NCI-H226 (cell line): ENCODE data around the gene RNU2-1.
"Not testable (repeated sequence)": the region's sequence is repeated elsewhere in the genome, so short reads cannot be mapped to it uniquely, and the experiment has no call there.

Source experiments
- DNase-seq: peaks from one replicate; pipeline ENCODE4 v3.0.0-alpha.2; 2015

The RNU2-1 gene

DNA sequence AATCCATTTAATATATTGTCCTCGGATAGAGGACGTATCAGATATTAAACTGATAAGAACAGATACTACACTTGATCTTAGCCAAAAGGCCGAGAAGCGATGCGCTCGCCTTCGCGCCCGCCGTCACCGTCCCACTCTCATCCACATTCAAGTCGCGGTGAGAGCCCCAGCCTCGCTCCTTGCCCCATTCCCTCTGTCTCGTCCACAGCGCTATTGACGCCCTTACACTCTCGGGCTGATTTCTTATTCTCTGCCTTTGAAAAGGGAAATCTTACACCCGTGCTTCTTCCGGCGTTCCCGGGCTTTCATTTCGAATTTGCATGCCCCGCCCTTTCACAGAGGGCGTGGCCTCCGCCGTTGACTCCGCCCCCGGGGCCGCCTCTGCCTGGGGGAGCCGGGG, at the start of gene RNU2-1:
TSS of gene RNU2-1 (minus strand) at position 101 of the 400 bp plus-strand sequence.
- DNase-seq: not testable (repeated sequence)

DNA sequence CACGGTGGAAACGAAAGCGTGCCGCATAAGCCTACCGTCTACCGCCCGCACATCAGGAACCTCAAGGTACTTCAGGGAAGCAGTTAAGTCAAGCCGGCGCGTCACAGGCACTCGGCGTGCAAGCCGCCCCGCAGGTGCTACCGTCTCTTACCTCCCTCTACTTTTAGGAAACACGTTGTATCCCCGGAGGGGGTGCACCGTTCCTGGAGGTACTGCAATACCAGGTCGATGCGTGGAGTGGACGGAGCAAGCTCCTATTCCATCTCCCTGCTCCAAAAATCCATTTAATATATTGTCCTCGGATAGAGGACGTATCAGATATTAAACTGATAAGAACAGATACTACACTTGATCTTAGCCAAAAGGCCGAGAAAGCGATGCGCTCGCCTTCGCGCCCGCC, 39.1 kb upstream of the RNU2-1 start:
- not testable (repeated sequence) for DNase-seq

DNA sequence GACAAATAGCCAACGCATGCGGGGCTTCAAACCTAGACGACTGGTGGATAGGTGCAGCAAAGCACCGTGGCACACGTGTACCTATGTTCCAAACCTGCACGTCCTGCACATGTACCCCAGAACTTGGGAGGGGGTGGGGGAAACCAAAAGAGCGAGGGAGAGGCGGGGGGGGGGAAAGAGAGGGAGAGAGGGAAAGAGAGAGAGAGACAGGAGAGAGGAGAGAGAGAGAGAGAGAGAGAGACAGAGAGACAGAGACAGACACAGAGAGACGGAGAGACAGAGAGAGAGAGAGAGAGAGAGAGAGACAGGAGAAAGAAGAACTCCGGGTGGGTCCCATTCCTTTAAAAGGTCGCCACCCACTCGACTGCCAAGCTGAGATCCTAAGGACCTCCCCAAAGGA, 38.7 kb upstream of the RNU2-1 start:
- not testable (repeated sequence) for DNase-seq

DNA sequence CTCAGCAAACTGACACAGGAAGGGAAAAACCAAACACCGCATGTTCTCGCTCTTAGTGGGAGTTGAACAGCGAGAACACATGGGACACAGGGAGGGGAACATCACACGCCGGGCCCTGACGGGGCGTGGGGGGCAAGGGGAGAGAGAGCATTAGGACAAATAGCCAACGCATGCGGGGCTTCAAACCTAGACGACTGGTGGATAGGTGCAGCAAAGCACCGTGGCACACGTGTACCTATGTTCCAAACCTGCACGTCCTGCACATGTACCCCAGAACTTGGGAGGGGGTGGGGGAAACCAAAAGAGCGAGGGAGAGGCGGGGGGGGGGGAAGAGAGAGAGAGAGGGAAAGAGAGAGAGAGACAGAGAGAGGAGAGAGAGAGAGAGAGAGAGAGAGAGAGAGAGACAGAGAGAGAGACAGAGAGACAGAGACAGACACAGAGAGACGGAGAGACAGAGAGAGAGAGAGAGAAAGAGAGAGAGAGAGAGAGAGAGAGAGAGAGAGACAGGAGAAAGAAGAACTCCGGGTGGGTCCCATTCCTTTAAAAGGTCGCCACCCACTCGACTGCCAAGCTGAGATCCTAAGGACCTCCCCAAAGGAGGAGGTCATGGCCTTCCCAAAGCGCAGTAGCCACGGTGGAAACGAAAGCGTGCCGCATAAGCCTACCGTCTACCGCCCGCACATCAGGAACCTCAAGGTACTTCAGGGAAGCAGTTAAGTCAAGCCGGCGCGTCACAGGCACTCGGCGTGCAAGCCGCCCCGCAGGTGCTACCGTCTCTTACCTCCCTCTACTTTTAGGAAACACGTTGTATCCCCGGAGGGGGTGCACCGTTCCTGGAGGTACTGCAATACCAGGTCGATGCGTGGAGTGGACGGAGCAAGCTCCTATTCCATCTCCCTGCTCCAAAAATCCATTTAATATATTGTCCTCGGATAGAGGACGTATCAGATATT, 37.1 kb upstream of the RNU2-1 start:
- not testable (repeated sequence) for DNase-seq

DNA sequence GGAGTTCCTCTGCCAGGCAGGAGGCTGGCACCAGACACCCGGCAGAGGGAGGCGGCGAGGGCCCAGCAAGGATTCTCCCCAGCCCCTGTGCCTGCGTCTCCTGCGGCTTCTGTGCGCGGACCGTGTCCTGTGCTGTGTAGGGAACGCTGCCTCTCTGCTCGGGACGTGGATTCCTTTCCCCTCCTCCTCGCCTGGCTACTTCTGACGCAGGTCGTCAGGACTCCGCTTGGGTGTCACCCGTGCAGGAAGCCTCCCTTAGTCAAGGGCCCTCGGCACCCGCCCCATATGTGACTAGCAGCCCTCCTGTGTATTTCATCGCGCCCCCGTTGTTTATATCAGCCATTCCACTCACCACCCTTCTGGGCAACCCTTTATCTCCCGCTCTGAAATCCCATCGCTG, 12.7 kb upstream of the RNU2-1 start:
- not testable (repeated sequence) for DNase-seq

DNA sequence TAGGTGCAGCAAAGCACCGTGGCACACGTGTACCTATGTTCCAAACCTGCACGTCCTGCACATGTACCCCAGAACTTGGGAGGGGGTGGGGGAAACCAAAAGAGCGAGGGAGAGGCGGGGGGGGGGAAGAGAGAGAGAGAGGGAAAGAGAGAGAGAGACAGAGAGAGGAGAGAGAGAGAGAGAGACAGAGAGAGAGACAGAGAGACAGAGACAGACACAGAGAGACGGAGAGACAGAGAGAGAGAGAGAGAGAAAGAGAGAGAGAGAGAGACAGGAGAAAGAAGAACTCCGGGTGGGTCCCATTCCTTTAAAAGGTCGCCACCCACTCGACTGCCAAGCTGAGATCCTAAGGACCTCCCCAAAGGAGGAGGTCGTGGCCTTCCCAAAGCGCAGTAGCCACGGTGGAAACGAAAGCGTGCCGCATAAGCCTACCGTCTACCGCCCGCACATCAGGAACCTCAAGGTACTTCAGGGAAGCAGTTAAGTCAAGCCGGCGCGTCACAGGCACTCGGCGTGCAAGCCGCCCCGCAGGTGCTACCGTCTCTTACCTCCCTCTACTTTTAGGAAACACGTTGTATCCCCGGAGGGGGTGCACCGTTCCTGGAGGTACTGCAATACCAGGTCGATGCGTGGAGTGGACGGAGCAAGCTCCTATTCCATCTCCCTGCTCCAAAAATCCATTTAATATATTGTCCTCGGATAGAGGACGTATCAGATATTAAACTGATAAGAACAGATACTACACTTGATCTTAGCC, 7.0 kb upstream of the RNU2-1 start:
- DNase-seq: not testable (repeated sequence)

DNA sequence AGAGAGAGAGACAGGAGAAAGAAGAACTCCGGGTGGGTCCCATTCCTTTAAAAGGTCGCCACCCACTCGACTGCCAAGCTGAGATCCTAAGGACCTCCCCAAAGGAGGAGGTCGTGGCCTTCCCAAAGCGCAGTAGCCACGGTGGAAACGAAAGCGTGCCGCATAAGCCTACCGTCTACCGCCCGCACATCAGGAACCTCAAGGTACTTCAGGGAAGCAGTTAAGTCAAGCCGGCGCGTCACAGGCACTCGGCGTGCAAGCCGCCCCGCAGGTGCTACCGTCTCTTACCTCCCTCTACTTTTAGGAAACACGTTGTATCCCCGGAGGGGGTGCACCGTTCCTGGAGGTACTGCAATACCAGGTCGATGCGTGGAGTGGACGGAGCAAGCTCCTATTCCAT, 5.8 kb upstream of the RNU2-1 start:
- DNase-seq: not testable (repeated sequence)

DNA sequence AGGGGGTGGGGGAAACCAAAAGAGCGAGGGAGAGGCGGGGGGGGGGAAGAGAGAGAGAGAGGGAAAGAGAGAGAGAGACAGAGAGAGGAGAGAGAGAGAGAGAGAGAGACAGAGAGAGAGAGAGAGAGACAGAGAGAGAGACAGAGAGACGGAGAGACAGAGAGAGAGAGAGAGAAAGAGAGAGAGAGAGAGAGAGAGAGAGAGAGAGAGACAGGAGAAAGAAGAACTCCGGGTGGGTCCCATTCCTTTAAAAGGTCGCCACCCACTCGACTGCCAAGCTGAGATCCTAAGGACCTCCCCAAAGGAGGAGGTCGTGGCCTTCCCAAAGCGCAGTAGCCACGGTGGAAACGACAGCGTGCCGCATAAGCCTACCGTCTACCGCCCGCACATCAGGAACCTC, 514 bp downstream of the RNU2-1 start:
- DNase-seq: not testable (repeated sequence)

DNA sequence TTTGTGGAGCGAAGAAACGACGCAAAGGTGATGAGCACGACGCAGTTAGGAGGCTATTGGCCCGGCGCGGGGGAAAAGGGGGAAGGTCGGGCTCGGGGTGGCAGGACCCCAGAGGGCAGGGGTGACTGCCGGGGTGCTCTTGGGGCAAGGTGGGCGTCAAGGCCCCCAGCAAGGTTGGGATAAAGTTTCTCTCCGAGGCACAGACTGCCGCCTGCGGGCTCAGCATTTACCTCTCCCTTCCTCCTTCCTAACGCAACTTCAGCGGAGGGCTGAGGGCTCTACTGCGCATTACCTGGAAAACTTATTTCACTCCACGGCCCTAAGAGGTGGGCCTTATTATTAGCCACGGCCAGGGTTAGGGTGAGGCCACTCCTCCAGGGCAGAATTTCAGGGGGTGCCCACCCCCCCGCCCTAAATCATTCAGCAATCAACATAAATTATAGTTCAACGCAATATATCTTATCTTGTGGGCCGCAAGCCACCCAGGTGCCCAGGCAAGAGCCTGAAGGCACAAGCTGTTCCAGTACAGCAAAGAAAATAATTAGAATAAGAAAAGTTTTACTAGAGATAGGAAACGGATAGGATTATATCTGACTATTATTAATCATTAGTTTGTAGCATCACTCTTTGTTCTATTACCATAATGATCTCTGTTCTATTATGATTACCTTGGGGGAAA, 1.6 kb downstream of the RNU2-1 start:
- not testable (repeated sequence) for DNase-seq

DNA sequence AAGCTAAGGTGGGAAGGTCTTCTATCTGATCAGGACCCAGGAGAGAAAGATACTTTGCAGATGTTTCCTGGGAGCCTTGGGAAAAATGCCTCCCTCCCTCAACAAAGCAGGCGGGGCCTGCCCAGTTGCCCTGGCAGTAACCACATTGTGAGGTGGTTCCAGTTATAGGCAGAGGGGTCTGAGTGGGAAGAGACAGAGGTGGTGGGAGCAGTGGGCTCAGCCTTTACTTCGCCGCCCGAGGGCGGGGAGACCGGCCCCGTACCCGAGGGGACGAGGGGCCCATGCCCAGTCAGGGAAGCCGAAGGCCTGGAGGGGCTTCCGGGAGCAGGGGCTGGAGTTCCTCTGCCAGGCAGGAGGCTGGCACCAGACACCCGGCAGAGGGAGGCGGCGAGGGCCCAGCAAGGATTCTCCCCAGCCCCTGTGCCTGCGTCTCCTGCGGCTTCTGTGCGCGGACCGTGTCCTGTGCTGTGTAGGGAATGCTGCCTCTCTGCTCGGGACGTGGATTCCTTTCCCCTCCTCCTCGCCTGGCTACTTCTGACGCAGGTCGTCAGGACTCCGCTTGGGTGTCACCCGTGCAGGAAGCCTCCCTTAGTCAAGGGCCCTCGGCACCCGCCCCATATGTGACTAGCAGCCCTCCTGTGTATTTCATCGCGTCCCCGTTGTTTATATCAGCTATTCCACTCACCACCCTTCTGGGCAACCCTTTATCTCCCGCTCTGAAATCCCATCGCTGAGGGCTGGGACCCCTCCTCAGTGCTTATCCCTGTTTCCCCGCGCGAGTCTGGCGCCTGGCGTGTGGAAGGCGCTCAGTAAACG, 2.4 kb downstream of the RNU2-1 start:
- not testable (repeated sequence) for DNase-seq

DNA sequence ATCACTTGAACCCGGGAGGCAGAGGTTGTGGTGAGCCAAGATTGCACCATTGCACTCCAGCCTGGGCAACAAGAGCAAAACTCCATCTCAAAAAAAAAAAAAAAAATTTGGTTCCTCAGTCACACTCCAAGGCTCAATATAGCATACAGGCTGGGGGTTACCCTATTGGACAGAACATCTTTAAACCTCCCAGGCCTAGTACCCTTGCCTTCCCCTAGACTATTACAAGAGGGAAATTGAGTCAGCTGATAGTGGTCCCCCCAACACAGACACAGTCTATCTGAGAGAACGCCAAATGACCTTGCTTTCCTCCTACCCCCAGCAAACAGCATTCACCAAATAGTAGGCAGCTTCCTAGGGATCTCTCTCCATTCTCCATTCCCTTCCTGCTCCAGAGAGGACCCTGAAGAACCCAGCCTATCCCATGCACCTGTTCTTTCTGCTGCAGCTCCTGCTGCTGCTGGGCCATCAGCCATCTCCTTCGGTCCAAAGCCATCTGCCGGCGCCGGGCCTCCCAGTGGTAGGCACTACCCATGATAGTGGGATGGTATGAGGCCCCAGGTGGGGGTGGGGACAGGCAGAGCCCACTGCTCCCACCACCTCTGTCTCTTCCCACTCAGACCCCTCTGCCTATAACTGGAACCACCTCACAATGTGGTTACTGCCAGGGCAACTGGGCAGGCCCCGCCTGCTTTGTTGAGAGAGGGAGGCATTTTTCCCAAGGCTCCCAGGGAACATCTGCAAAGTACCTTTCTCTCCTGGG, 5.6 kb downstream of the RNU2-1 start, which contains the start of gene CCDC200:
TSS of gene CCDC200 (minus strand) at position 604 of the 763 bp plus-strand sequence. CDS start at position 535, 69 bp downstream.
- not testable (repeated sequence) for DNase-seq

DNA sequence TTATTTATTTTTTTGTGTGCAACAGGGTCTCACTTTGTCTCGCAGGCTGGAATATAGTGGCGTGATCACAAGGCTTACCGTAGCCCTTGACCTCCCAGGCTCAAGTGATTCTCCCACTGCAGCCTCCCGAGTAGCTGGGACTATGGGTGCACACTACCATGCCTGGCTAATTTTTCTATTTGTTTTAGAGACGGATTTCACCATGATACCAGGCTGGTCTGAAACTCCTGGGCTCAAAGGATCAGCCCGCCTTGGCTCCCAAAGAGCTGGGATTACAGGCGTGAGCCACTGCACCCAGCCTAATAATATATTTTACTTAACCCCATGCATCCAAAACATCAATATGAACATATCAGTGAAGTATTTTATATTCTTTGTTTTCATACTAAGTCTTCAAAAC, 7.4 kb downstream of the RNU2-1 start:
- no peak for DNase-seq

DNA sequence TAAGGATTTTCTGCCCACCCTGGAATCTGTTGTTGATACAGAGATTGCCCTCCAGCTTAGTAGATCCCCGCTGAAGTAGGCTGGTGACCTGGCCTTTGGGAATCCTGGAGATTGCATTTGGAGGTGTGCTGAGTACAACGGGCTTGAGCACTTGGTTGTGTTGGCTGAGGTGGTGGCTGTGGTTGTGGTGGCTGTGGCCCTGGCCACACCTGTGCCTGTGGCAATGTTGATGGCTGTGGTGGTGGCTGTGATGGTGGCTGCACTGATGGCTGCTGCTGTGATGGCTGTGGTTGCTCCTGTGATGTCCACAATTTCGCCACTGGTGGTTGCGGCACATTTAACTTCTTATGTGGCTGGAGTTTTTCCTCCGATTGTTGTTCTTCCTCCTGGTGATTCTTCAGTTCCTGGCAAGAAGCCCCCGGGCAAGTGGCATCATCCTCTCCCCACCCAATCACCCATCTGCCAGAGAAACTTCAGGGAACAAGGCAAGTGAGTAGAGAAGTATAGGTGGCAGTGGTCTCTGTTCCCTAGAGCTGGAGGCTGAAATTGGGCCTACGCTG, 9.6 kb downstream of the RNU2-1 start:
- no peak for DNase-seq

DNA sequence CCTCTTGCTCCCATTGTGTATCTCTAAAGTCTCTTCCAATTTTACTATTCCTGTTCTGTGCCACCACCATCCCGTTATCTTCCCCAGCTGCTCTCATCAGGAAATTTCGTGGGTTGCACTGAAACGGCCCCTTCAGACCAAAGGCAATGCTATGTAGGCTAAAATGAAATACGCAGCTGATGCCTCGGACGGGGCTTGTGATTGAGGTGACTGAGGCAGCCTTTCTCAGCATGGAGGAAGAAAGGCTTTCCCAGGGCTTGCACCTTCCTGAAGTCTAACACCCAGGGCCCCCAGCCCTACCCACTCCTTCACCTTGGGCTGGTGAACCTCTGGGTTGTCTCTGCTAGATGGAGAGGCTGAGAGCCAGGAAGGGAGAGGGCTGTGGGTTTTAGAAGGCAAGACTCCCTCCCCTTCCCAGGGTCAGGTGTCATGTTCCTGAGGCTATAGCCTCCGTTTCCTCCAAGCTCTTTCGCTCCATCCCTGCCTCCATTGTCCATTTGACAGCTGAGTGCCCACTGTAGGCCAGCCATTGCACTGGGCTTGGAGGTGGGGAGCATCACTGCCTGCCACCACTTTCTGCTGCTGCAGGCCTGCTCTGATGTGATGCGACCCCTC, 13.2 kb downstream of the RNU2-1 start:
- no peak for DNase-seq

DNA sequence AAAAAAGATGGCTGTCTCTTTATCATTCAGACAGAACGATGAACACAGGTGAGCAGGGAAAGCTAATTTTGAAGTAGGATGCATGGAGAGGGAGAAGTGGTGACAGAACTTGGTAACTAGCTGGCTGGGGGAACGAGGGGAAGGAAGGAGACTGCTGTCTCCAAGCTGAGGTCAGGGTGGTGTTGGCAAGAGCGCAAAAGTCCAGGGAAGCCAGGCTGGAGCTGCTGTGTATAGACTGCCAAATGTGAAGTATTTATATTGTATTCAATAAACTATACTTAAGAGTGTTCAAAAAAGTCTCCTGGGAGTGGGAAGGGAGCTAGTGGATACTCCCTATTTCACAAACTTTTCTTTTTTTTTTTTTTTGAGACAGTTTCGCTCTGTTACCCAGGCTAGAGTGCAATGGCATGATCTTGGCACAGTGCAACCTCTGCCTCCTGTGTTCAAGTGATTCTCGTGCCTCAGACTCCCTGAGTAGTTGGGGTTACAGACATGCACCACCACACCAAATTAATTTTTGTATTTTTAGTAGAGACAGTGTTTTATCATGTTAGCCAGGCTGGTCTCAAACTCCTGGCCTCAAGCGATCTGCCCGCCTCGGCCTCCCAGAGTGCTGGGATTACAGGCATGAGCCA, 13.9 kb downstream of the RNU2-1 start:
- DNase-seq: no peak

DNA sequence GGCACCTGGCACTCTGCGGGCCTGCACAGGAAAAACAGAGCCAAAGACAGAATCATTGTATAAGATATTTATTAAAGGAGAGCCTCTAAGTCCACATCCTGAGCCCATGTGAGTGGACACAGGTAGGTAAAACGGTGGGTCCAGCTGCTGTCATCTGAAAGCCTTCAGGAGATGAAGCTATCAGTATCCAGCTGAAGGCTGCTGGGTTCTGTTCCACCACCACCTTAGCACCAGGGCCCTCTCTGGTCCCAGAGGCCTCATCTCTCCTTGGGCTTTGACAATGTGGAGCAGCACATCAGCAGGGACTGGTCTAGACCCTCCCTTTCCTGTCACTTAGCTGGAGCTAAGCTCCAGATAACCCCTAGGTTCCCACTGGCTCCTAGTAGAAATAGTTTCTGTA, 14.8 kb downstream of the RNU2-1 start:
- no peak for DNase-seq

DNA sequence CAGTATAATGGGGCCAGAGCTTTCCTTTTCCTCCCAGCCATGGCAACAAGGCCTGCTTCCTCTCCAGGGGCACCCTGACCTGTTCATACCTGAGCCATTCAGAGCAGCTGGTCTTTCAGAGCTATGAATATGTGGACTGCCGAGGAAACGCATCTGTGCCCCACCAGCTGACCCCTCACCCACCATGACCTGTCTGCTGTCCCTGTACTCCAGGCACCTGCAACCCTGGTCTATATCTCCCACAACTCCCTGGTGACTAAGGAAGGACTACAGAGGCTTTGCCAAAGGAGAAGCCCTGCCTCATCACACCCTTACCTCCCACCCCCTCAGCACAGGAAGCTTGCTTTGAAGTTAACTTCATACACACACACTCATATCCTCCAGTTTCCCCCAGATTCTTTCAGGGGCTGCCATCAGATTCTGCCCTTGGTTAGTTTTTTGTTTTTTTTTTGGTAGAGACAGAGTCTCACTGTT, 16.1 kb downstream of the RNU2-1 start:
- DNase-seq: no peak

DNA sequence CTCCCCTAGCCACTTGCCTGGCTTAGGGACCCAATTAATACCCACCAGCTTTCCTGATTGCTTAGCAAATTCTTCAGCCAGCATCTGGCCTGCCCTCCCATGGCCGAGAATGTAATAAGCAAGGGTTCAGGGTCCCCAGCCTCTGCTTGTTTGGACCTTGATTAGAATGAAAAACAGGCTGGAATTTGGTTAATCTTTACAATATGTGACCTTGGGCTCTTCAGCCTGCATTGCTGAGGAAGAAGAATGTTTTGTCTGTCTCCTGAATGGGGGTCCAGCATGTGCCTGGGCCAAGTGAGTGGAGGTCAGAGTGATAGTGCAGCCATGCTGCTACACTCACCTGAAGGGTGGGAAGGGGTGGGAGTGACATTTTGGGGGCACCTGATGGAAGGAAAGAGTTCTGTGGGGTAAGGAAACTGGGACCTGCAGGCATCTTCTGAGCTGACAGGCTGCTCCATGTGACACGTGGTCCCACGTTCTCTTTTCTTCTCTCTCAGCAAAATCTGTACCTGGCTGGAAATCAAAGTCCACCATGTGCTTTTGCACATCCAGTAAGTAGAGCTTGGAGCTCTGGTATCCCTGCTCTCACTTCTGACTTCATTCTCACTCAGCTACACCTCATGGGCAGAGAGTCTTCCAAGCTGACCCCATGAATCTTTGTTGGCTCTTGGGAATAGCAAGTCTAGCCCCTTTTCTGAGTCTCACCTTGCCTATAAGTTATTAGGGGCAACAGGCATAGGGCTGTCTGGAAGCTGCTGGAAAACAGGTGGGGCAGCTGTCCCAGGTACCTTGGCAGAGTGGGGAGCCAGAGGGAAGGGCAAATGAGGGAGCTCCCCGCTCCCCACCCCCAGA, 16.8 kb downstream of the RNU2-1 start:
- DNase-seq: no peak

DNA sequence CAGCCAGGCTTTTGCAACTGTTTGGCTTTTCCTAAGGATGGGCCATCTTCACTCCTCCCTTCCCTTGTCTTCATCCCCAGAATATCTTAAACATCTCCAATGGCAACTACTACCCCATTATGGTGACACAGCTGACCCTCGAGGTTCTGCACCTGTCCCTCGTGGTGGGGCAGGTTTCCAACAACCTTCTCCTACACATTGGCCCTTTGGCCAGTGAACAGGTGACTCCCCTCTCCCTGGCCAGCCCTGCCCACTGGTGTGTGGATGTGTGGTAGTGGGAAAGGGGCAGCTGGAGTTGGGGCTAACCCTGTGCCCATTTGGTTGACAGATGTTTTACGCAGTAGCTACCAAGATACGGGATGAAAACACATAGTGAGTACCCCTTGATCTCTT, 17.4 kb downstream of the RNU2-1 start:
- no peak for DNase-seq
